K562 (cell line): ENCODE measurements around the gene FRYL. TPM values are rescaled to one million over a fixed set of nuclear protein-coding genes. Genes with fewer than 3 reads are reported as not detected.

Experiments
- ATAC-seq: fragments of 200-7000 bp; cut with Tn5 transposase; 3 replicates; pipeline ENCODE4 v1.9.1; 2020; ENCODE audit warnings: moderate library complexity
- BruUV-seq: library from RNA; stranded (reverse); fragments of 400-500 nt; replicated peaks from 2 replicates; lab custom pipeline; 2021; lab: Mats Ljungman, UMichigan
- CTCF ChIA-PET: fragments of 300-600 bp; formaldehyde crosslinking; extraction: SDS; loops from one replicate; lab custom pipeline; 2021; ENCODE audit warnings: low intra/inter-chr PET ratio; lab: Yijun Ruan, JAX
- POLR2A ChIA-PET: fragments of 300-600, 350-650 bp; sonication (Branson Sonifier 250); formaldehyde crosslinking; extraction: SDS; loops from one replicate; lab custom pipeline; 2021; ENCODE audit warnings: antibody characterized with exemption, inconsistent platforms; lab: Yijun Ruan, JAX
- DNase-seq, 4 experiments: peaks; one replicate each; pipeline versions ENCODE4 v3.0.0 to v3.0.0-alpha.2; 2011 to 2018; ENCODE audit warnings: low spot score in 3 of 4, mixed read lengths in 3 of 4; ENCODE audit errors: extremely low read depth in 1 of 4
- FAIRE-seq: peaks from 2 replicates; lab custom pipeline; 2011; peaks lifted over from hg19 to GRCh38; lab: Jason Lieb, UNC
- H2AFZ ChIP-seq: 2 replicates; pipeline ENCODE4 v1.6.0; 2011; ENCODE audit warnings: low read depth, low read length, control low read depth, inconsistent platforms
- H3K27ac ChIP-seq: fragments of 200-600 bp; 3 replicates; pipeline ENCODE4 v1.8.0; 2011; ENCODE audit warnings: low read depth, mild to moderate bottlenecking, control low read depth, inconsistent platforms, low read length, moderate library complexity, mixed read lengths; ENCODE audit errors: extremely low read depth
- H3K27me3 ChIP-seq, 2 experiments: fragments of 300-600 bp in 1 of 2; 2 replicates in 1 of 2; 3 replicates in 1 of 2; pipeline versions ENCODE4 v1.6.0 to v1.8.0; 2011; ENCODE audit warnings: inconsistent platforms in 2 of 2, low read length in 2 of 2, mild to moderate bottlenecking in 1 of 2, mixed read lengths in 1 of 2, moderate library complexity in 1 of 2; ENCODE audit not compliant: control insufficient read depth in 2 of 2, insufficient read depth in 2 of 2
- H3K36me3 ChIP-seq: fragments of 300-600 bp; 3 replicates; pipeline ENCODE4 v1.8.0; 2011; ENCODE audit warnings: mild to moderate bottlenecking, low read length, inconsistent platforms; ENCODE audit not compliant: control insufficient read depth, insufficient read depth
- H3K4me1 ChIP-seq, 2 experiments: fragments of 200-600 bp in 1 of 2; replicated peaks in 1 of 2; 2 replicates in 1 of 2; 3 replicates in 1 of 2; pipeline versions ENCODE4 v1.5.1 to v1.8.0; 2011; ENCODE audit warnings: inconsistent platforms in 2 of 2, low read length in 2 of 2, mild to moderate bottlenecking in 1 of 2, mixed read lengths in 1 of 2, moderate library complexity in 1 of 2; ENCODE audit not compliant: control insufficient read depth in 2 of 2, insufficient read depth in 2 of 2
- H3K4me2 ChIP-seq: 2 replicates; pipeline ENCODE4 v1.6.1; 2011; ENCODE audit warnings: low read length, control low read depth, inconsistent platforms, mixed read lengths; ENCODE audit not compliant: insufficient read depth
- H3K4me3 ChIP-seq: fragments of 200-600 bp; sonication (generic), shearing (Covaris generic); 2 replicates; pipeline ENCODE4 v1.5.1; 2016; ENCODE audit warnings: control low read depth, inconsistent platforms
- H3K79me2 ChIP-seq: fragments of 200-600 bp; 3 replicates; pipeline ENCODE4 v1.8.0; 2011; ENCODE audit warnings: low read length, inconsistent platforms; ENCODE audit not compliant: control insufficient read depth, insufficient read depth
- H3K9ac ChIP-seq, 2 experiments: 2 replicates each; pipeline versions ENCODE4 v1.6.0 to v1.6.1; 2011; ENCODE audit warnings: low read depth in 2 of 2, low read length in 2 of 2, control low read depth in 1 of 2, inconsistent platforms in 1 of 2, mild to moderate bottlenecking in 1 of 2, mixed read lengths in 1 of 2; ENCODE audit not compliant: insufficient read depth in 1 of 2
- H3K9me1 ChIP-seq: one replicate; pipeline ENCODE4 v1.6.0; 2011; ENCODE audit warnings: inconsistent platforms, mild to moderate bottlenecking, low read length, moderate library complexity; ENCODE audit not compliant: control insufficient read depth, insufficient read depth
- H3K9me3 ChIP-seq: replicated peaks from 2 replicates; pipeline ENCODE4 v1.5.1; 2011; ENCODE audit warnings: low read depth, low read length, inconsistent platforms; ENCODE audit not compliant: control insufficient read depth, insufficient read depth
- H4K20me1 ChIP-seq: replicated peaks from 2 replicates; pipeline ENCODE4 v1.6.1; 2011; ENCODE audit warnings: low read length, inconsistent platforms, mixed read lengths; ENCODE audit not compliant: control insufficient read depth, insufficient read depth
- ATF7 ChIP-seq: fragments of 450-650 bp; IDR thresholded peaks from 2 replicates; pipeline ENCODE4 v1.7.1; 2014; ENCODE audit warnings: mild to moderate bottlenecking, moderate library complexity
- BACH1 ChIP-seq: fragments of 200-800 bp; sonication (Bioruptor generic); IDR thresholded peaks from 2 replicates; pipeline ENCODE4 v1.6.1; 2016; ENCODE audit warnings: missing genetic modification characterization, missing compliant biosample characterization
- C11orf30 ChIP-seq: fragments of 450-650 bp; IDR thresholded peaks from 2 replicates; pipeline ENCODE4 v1.6.1; 2016; ENCODE audit warnings: low read depth, mild to moderate bottlenecking
- EZH2 ChIP-seq: IDR thresholded peaks from 2 replicates; pipeline ENCODE4 v1.6.1; 2012; ENCODE audit warnings: low read depth, mild to moderate bottlenecking, inconsistent platforms, low read length, borderline replicate concordance
- IRF9 ChIP-seq: fragments of 450-650 bp; IDR thresholded peaks from 2 replicates; pipeline ENCODE4 v1.6.1; 2016; ENCODE audit warnings: missing biosample characterization, missing genetic modification characterization
- NCOA6 ChIP-seq: fragments of 450-650 bp; IDR thresholded peaks from 2 replicates; pipeline ENCODE4 v1.6.1; 2017; ENCODE audit warnings: mild to moderate bottlenecking
- PURB ChIP-seq: sonication (generic); formaldehyde crosslinking; IDR thresholded peaks from 2 replicates; pipeline ENCODE4 v1.9.0; 2021; ENCODE audit warnings: low read depth, mild to moderate bottlenecking, missing genetic modification reagents
- PYGO2 ChIP-seq: fragments of 450-650 bp; IDR thresholded peaks from 2 replicates; pipeline ENCODE4 v1.6.1; 2016; ENCODE audit warnings: mild to moderate bottlenecking, missing genetic modification characterization, moderate library complexity, missing compliant biosample characterization
- RBM14 ChIP-seq: fragments of 200-400 bp; formaldehyde crosslinking; IDR thresholded peaks from 2 replicates; pipeline ENCODE4 v1.6.1; 2018; ENCODE audit warnings: low read depth, mild to moderate bottlenecking, low read length, moderate library complexity, borderline replicate concordance; ENCODE audit not compliant: insufficient read depth
- SIRT6 ChIP-seq: IDR thresholded peaks from one replicate; pipeline ENCODE4 v1.6.1; 2012; ENCODE audit warnings: low read depth, mild to moderate bottlenecking, control low read depth, inconsistent platforms, low read length, moderate library complexity
- SMARCA4 ChIP-seq: fragments of 450-650 bp; IDR thresholded peaks from 2 replicates; pipeline ENCODE4 v1.6.1; 2016
- TEAD2 ChIP-seq: fragments of 450-650 bp; IDR thresholded peaks from 2 replicates; pipeline ENCODE4 v1.6.1; 2016; ENCODE audit warnings: missing genetic modification characterization, control low read depth, missing compliant biosample characterization
- U2AF1 ChIP-seq: fragments of 200-400 bp; formaldehyde crosslinking; optimal IDR thresholded peaks from 2 replicates; pipeline ENCODE3; 2017; ENCODE audit warnings: mild to moderate bottlenecking, low read depth, low read length, moderate library complexity
- ZNF316 ChIP-seq: fragments of 450-650 bp; IDR thresholded peaks from 2 replicates; pipeline ENCODE4 v1.6.1; 2016
- ZNF444 ChIP-seq: fragments of 250-450 bp; sonication (Bioruptor Pico); IDR thresholded peaks from 2 replicates; pipeline ENCODE4 v1.4.0; 2020; ENCODE audit warnings: mild to moderate bottlenecking, moderate library complexity
- ZNF695 ChIP-seq: fragments of 450-650 bp; formaldehyde crosslinking; IDR thresholded peaks from 2 replicates; pipeline ENCODE4 v1.4.0; 2020; ENCODE audit warnings: mild to moderate bottlenecking, moderate library complexity
- WGBS: fragments of 100-300 bp; shearing (Covaris generic); methylation state at CpG from one replicate; pipeline ENCODE4 v1.1.6; 2016; ENCODE audit warnings: low coverage, mixed read lengths; ENCODE audit not compliant: insufficient coverage; ENCODE audit errors: missing lambda C conversion rate; 5-methylcytosine and 5-hydroxymethylcytosine counted together
- in situ Hi-C: fragments of 300-500 bp; cut with MboI; formaldehyde crosslinking; loops from 4 replicates; pipeline ENCODE4 v1.15.0; 2018; ENCODE audit warnings: inconsistent platforms, mixed read lengths
- intact Hi-C: fragments of 100-400 bp; cut with micrococcal nuclease; formaldehyde crosslinking; loops from 2 replicates; pipeline ENCODE4 v1.14.2; 2022
- polyA plus RNA-seq, 8 experiments: library from polyadenylated mRNA; depleted of rRNA in 4 of 8; stranded (reverse) in 5 of 8; unstranded in 3 of 8; fragments of >200 nt; fragmentation: Nextera tagmentation in 2 of 8; fragmentation: Illumina TruSeq in 1 of 8; extraction: Ambion mirVana in 2 of 8; extraction: Trizol in 1 of 8; gene quantifications; 2 replicates each; pipeline versions ENCODE4 v1.2.1 to v1.2.3, GENCODE V29; 2011 to 2014; ENCODE audit warnings: inconsistent platforms in 1 of 8, missing spikeins in 1 of 8
- total RNA-seq, 7 experiments: library from RNA; depleted of rRNA in 6 of 7; stranded (reverse); fragments of >200 nt in 6 of 7; fragmentation: Illumina TruSeq in 2 of 7; extraction: Trizol in 2 of 7; gene quantifications; 2 replicates each; pipeline versions ENCODE4 v1.2.1 to v1.2.3, GENCODE V29; 2011 to 2021; ENCODE audit warnings: low replicate concordance in 1 of 7

The FRYL gene
- total and polyA plus RNA-seq, 9 of the 15 experiments (the other 6 are each of a cell fraction or from before 2014, with no cell fraction given) = 7.2 to 34.9 (median 15.9) TPM

GRCh38 chr4:48506716-48507115 lies 273.4 kb downstream of the FRYL start:
- FAIRE-seq = no peak
- Histone ChIP-seq H3K36me3 (peaks cover 52% of the 10 kb centered on the region), H4K20me1 (no peaks in the 10 kb centered on the region), H2AFZ (no peak overlapping the region), H3K9me1 (no peaks in the 10 kb centered on the region), H3K4me3 (no peak overlapping the region), H3K9ac (no peak overlapping the region), H3K4me2 (no peak overlapping the region), H3K27ac (no peak overlapping the region), H3K27me3 (no peaks in the 10 kb centered on the region), H3K79me2 (no peaks in the 10 kb centered on the region), H3K9me3 (no peaks in the 10 kb centered on the region), H3K4me1 (peaks cover 0 to 3% of the 10 kb centered on the region in 2 experiments; a peak in 2 of 5 replicates)
- in situ Hi-C loops (no loop called here), intact Hi-C loops (no loop called here)
- DNase-seq = no peak
- no peak for ATAC-seq
- WGBS = 89% methylated on average over 2 of the region's 2 CpGs
- no TSS peak for BruUV-seq
- CTCF ChIA-PET = no interaction called here
- POLR2A ChIA-PET = interaction anchor here (1.3 kb wide), 1 partner anchor 8 kb away, joined by 3 read pairs; no protein-coding TSS in a partner anchor
- no peak for TF ChIP-seq U2AF1
- peak; percentile 17; the same call in 1 of the 2 replicates for TF ChIP-seq ZNF316
- TF ChIP-seq ZNF695 (CRISPR knock-in tag) = no peak
- no peak for TF ChIP-seq RBM14
- peak; percentile 36; the same call in 1 of the 2 replicates for TF ChIP-seq C11orf30
- no peak for TF ChIP-seq NCOA6

- Histone ChIP-seq H3K27me3 (no peaks in the 10 kb centered on the region), H2AFZ (no peak overlapping the region), H3K4me2 (no peak overlapping the region), H3K4me1 (peaks cover 0 to 3% of the 10 kb centered on the region in 2 experiments; a peak in 2 of 5 replicates), H3K9me1 (no peaks in the 10 kb centered on the region), H3K36me3 (peaks cover 47% of the 10 kb centered on the region; the same call in 2 of the 3 replicates), H4K20me1 (no peaks in the 10 kb centered on the region), H3K9ac (no peak overlapping the region), H3K27ac (peak overlapping the region; percentile 11; the same call in 1 of the 3 replicates), H3K4me3 (no peak overlapping the region), H3K9me3 (no peaks in the 10 kb centered on the region), H3K79me2 (no peaks in the 10 kb centered on the region)
- DNase-seq = peak in 2 of 4 experiments; percentile 29 to 30
- intact Hi-C loops = no loop called here
- CTCF ChIA-PET = no interaction called here
- WGBS = 13% methylated on average over 1 of the region's 1 CpG
- in situ Hi-C loops = no loop called here
- peak; percentile 59 for FAIRE-seq
- peak; percentile 93 for ATAC-seq
- no TSS peak for BruUV-seq
- POLR2A ChIA-PET = interaction anchor here (1.8 kb wide), 1 partner anchor 10 kb away, joined by 7 read pairs; no protein-coding TSS in a partner anchor
- TF ChIP-seq ZNF444 (no peak), PURB (CRISPR knock-in tag) (no peak), SMARCA4 (peak; percentile 79), ATF7 (no peak), EZH2 (no peak), TEAD2 (tag) (no peak), IRF9 (no peak), BACH1 (peak; percentile 63; the same call in 1 of the 2 replicates), SIRT6 (no peak), PYGO2 (tag) (no peak)
Observed at GRCh38 chr4:48504352-48504751, 275.7 kb downstream of the FRYL start.
